Central memory CD8-positive, alpha-beta T cell (primary cell): ENCODE results near the gene LTB4R.

Experiments
- ATAC-seq: fragments of 150-1000 bp; cut with Tn5 transposase; replicated peaks from 2 replicates; pipeline ENCODE4 v1.10.0; 2022; ENCODE audit warnings: mild to moderate bottlenecking, moderate FRiP score, moderate number of reproducible peaks; ENCODE audit not compliant: poor library complexity, severe bottlenecking; ENCODE audit errors: extremely low read depth
- DNase-seq, 2 donors: peaks; one replicate each; pipeline ENCODE4 v3.0.0; 2021; ENCODE audit warnings: low spot score in 2 of 2
- H3K27ac Mint-ChIP-seq: one replicate; pipeline ENCODE4 v1.8.0; 2022; ENCODE audit warnings: low read depth, mild to moderate bottlenecking, moderate library complexity, mixed read lengths
- H3K27me3 Mint-ChIP-seq: one replicate; pipeline ENCODE4 v1.8.0; 2022; ENCODE audit warnings: mixed read lengths
- H3K36me3 Mint-ChIP-seq: one replicate; pipeline ENCODE4 v1.8.0; 2022; ENCODE audit warnings: mild to moderate bottlenecking, moderate library complexity, mixed read lengths; ENCODE audit not compliant: insufficient read depth
- H3K4me1 Mint-ChIP-seq: one replicate; pipeline ENCODE4 v1.8.0; 2022; ENCODE audit warnings: mixed read lengths
- H3K4me3 Mint-ChIP-seq: one replicate; pipeline ENCODE4 v1.8.0; 2022; ENCODE audit warnings: mild to moderate bottlenecking, moderate library complexity, mixed read lengths
- H3K9me3 Mint-ChIP-seq: one replicate; pipeline ENCODE4 v1.8.0; 2022; ENCODE audit warnings: mixed read lengths

LTB4R gene

GRCh38 chr14:24310646-24311604 is at the start of gene LTB4R:
Gene LTB4R, plus strand, starts transcription at chr14:24311502. Its CDS starts 4,150 bp downstream, at chr14:24315652.
- peak within 1 kb of the TSS; percentile 90 for H3K27ac Mint-ChIP-seq
- H3K9me3 Mint-ChIP-seq: no peaks in the 10 kb centered on the region
- DNase-seq (peak; percentile 64), ATAC-seq (peak; percentile 84)
- no peaks in the 10 kb centered on the region for H3K27me3 Mint-ChIP-seq
- peak within 1 kb of the TSS; percentile 76 for H3K4me3 Mint-ChIP-seq
- H3K4me1 Mint-ChIP-seq: peaks cover 76% of the 10 kb centered on the region
- peaks cover 18% of the 10 kb centered on the region for H3K36me3 Mint-ChIP-seq

GRCh38 chr14:24261969-24262327 is 49.4 kb upstream of the LTB4R start:
- H3K4me1 Mint-ChIP-seq: no peaks in the 10 kb centered on the region
- ATAC-seq: no peak
- no peak overlapping the region for H3K4me3 Mint-ChIP-seq
- H3K27ac Mint-ChIP-seq: no peak overlapping the region
- DNase-seq: no peak
- peaks cover 5% of the 10 kb centered on the region for H3K36me3 Mint-ChIP-seq
- H3K27me3 Mint-ChIP-seq: no peaks in the 10 kb centered on the region
- H3K9me3 Mint-ChIP-seq: no peaks in the 10 kb centered on the region

GRCh38 chr14:24262821-24263733 is 48.2 kb upstream of the LTB4R start, which contains the start of gene TGM1:
Gene TGM1, minus strand, starts transcription at chr14:24263177. Its CDS starts 825 bp downstream, at chr14:24262352.
- Mint-ChIP-seq H3K36me3 (peaks cover 9% of the 10 kb centered on the region), H3K27me3 (no peaks in the 10 kb centered on the region)

GRCh38 chr14:24263848-24264247 is 47.5 kb upstream of the LTB4R start:
- DNase-seq (no peak), ATAC-seq (no peak)
- peaks cover 4% of the 10 kb centered on the region for H3K4me1 Mint-ChIP-seq
- H3K36me3 Mint-ChIP-seq: peaks cover 9% of the 10 kb centered on the region
- no peaks in the 10 kb centered on the region for H3K9me3 Mint-ChIP-seq
- no peak overlapping the region for H3K4me3 Mint-ChIP-seq
- no peaks in the 10 kb centered on the region for H3K27me3 Mint-ChIP-seq
- H3K27ac Mint-ChIP-seq: no peak overlapping the region

More at GRCh38 chr14:24262821-24263733, 48.2 kb upstream of the LTB4R start, which contains the start of gene TGM1:
- no peak within 1 kb of the TSS for H3K27ac Mint-ChIP-seq
- no peak within 1 kb of the TSS for H3K4me3 Mint-ChIP-seq
- no peaks in the 10 kb centered on the region for H3K9me3 Mint-ChIP-seq
- peaks cover 4% of the 10 kb centered on the region for H3K4me1 Mint-ChIP-seq
- DNase-seq (no peak), ATAC-seq (no peak)

GRCh38 chr14:24264298-24264697 is 47.0 kb upstream of the LTB4R start:
- Mint-ChIP-seq H3K36me3 (peaks cover 9% of the 10 kb centered on the region), H3K27ac (no peak overlapping the region)

GRCh38 chr14:24266344-24267244 is 44.7 kb upstream of the LTB4R start:
- H3K27ac Mint-ChIP-seq: no peak overlapping the region
- H3K4me1 Mint-ChIP-seq: peaks cover 15% of the 10 kb centered on the region
- no peak for DNase-seq
- no peak for ATAC-seq
- no peaks in the 10 kb centered on the region for H3K9me3 Mint-ChIP-seq
- no peak overlapping the region for H3K4me3 Mint-ChIP-seq
- H3K27me3 Mint-ChIP-seq: no peaks in the 10 kb centered on the region
- H3K36me3 Mint-ChIP-seq: peaks cover 16% of the 10 kb centered on the region

More at GRCh38 chr14:24264298-24264697, 47.0 kb upstream of the LTB4R start:
- DNase-seq (no peak), ATAC-seq (no peak)
- Mint-ChIP-seq H3K9me3 (no peaks in the 10 kb centered on the region), H3K4me1 (peaks cover 4% of the 10 kb centered on the region), H3K4me3 (no peak overlapping the region), H3K27me3 (no peaks in the 10 kb centered on the region)

- Mint-ChIP-seq H3K4me1 (peaks cover 23% of the 10 kb centered on the region), H3K9me3 (no peaks in the 10 kb centered on the region), H3K27me3 (no peaks in the 10 kb centered on the region), H3K36me3 (peaks cover 17% of the 10 kb centered on the region), H3K27ac (no peak overlapping the region), H3K4me3 (no peak overlapping the region)
- ATAC-seq (no peak), DNase-seq (no peak)
These were observed 43.8 kb upstream of the LTB4R start for GRCh38 chr14:24267516-24267915.

GRCh38 chr14:24268225-24268624 is 43.1 kb upstream of the LTB4R start:
- no peaks in the 10 kb centered on the region for H3K27me3 Mint-ChIP-seq
- no peaks in the 10 kb centered on the region for H3K9me3 Mint-ChIP-seq
- H3K4me1 Mint-ChIP-seq: peaks cover 28% of the 10 kb centered on the region
- peaks cover 17% of the 10 kb centered on the region for H3K36me3 Mint-ChIP-seq
- no peak for ATAC-seq
- no peak overlapping the region for H3K27ac Mint-ChIP-seq
- H3K4me3 Mint-ChIP-seq: no peak overlapping the region
- DNase-seq: no peak

GRCh38 chr14:24269368-24269767 is 41.9 kb upstream of the LTB4R start:
- no peaks in the 10 kb centered on the region for H3K9me3 Mint-ChIP-seq
- no peak overlapping the region for H3K4me3 Mint-ChIP-seq
- no peaks in the 10 kb centered on the region for H3K27me3 Mint-ChIP-seq
- H3K4me1 Mint-ChIP-seq: peaks cover 28% of the 10 kb centered on the region
- ATAC-seq (no peak), DNase-seq (no peak)
- H3K27ac Mint-ChIP-seq: no peak overlapping the region
- H3K36me3 Mint-ChIP-seq: peaks cover 17% of the 10 kb centered on the region

- no peaks in the 10 kb centered on the region for H3K27me3 Mint-ChIP-seq
- ATAC-seq: no peak
- no peaks in the 10 kb centered on the region for H3K9me3 Mint-ChIP-seq
- peak overlapping the region; percentile 94 for H3K4me3 Mint-ChIP-seq
- peak overlapping the region; percentile 87 for H3K27ac Mint-ChIP-seq
- H3K4me1 Mint-ChIP-seq: peaks cover 28% of the 10 kb centered on the region
- DNase-seq: no peak
- H3K36me3 Mint-ChIP-seq: peaks cover 17% of the 10 kb centered on the region
These were observed 41.3 kb upstream of the LTB4R start for GRCh38 chr14:24269910-24270536.

GRCh38 chr14:24270537-24271133 is 40.7 kb upstream of the LTB4R start:
- Mint-ChIP-seq H3K36me3 (peaks cover 17% of the 10 kb centered on the region), H3K4me3 (peak overlapping the region; percentile 94), H3K27me3 (no peaks in the 10 kb centered on the region), H3K9me3 (no peaks in the 10 kb centered on the region), H3K4me1 (peaks cover 28% of the 10 kb centered on the region), H3K27ac (peak overlapping the region; percentile 87)
- no peak for DNase-seq
- ATAC-seq: peak; percentile 2
